ENCODE results near the gene MGRN1. TPM values are rescaled to one million over a fixed set of nuclear protein-coding genes. Genes with fewer than 3 reads are reported as not detected.
A peak's percentile ranks its signal among the peaks of the same experiment; 100 is the strongest.

Gene MGRN1
- 10 to 100 TPM; 63.1 to 76.8 (median 72.2) TPM for total RNA-seq
- total RNA-seq (2013): 30.3 TPM
- 31.3 to 64.2 (median 44.7) reads per million in 29 experiments for total RNA-seq

DNA sequence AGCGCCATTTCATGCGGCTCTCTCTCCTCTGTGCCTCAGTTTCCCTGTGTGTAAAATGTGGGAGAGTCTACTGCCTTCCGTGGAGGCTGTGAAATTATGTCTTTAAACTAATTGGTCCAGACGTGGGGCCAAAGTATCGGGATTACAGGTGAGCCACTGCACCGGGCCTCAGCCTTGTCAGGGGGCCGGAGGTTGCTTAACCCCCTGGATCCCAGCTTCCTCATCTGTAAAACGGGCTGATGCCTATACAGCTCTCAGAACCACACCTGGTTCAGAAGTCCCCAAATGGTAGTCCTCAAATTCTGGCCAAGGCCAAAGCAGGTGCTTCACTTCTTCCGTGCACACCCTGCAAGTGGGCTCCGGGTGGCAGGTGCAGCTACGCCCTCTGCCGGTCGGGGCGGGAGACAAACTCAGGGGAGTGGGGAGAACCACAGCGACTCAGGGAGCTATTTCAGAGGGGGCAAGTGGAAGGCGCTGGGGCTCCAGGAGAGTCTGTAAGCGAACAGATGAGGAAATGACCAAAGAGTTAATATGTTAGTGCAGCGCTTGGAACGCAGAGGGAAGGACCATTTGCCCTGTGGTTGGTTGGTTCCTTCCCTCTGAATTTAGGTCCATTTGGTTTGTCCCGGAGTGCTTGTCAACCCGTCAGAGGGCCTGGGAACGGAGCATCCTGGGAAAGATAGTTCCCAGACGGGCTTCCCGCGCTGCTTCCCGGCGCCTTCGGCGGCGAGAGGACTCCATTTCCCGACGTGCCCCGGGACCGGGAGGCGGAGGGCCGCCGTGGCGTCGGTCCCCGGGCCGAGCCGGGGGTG lies at the start of gene MGRN1:
Gene MGRN1 (plus strand): TSS at position 812 of the 812 bp plus-strand sequence. CDS start 135 bp downstream, outside the sequence.
- Histone ChIP-seq H3K4me1 (ENCODE audit: control insufficient read depth in 1 of 2, extremely low read depth in 1 of 2, insufficient read depth in 2 of 2, low read length in 2 of 2) (peaks cover 7 to 32% of the 10 kb centered on the region in 2 experiments), H3K36me3 (ENCODE audit: control insufficient read depth in 2 of 2, extremely low read depth in 1 of 2, insufficient read depth in 1 of 2, low read length in 1 of 2) (peaks cover 0 to 6% of the 10 kb centered on the region in 2 donors), H3K4me3 (ENCODE audit: control insufficient read depth in 1 of 2, extremely low read depth in 1 of 2, low read length in 1 of 2) (peak within 1 kb of the TSS; percentile 65 to 82), H3K27ac (ENCODE audit: low read length) (peak within 1 kb of the TSS; percentile 91), H3K9me3 (no peaks in the 10 kb centered on the region), H3K27me3 (replicated peaks in 1 of 2; ENCODE audit: control insufficient read depth in 2 of 2, extremely low read depth in 1 of 2, insufficient read depth in 2 of 2, low read length in 1 of 2) (no peaks in the 10 kb centered on the region)
- POLR2A ChIA-PET: interaction anchor here in 1 of 2 donors (1.6 kb wide), 1 partner anchor 8 kb away, joined by 14 read pairs; no protein-coding TSS in a partner anchor
- ATAC-seq (replicated peaks in 1 of 4) (peak; percentile 94 to 98 (median 96)), DNase-seq (peak; percentile 84 to 94 (median 89))
- H3K27ac Mint-ChIP-seq: peak within 1 kb of the TSS; percentile 98
- CTCF ChIA-PET: interaction anchor here (0.6 to 1.5 kb wide), 13 partner anchors 8 to 474 kb away, joined by 3 to 22 read pairs (median 4); partner anchors contain the start of genes ANKS3 (in 1 of the 2) and DNAAF8 (in 1 of the 2)
- WGBS (ENCODE audit: insufficient coverage): 13% methylated on average over 42 of the region's 42 CpGs
- no peaks in the 10 kb centered on the region for H3K27me3 Mint-ChIP-seq
- H3K9me3 Mint-ChIP-seq: no peaks in the 10 kb centered on the region
- H3K4me3 Mint-ChIP-seq: peak within 1 kb of the TSS; percentile 89 to 97 (median 92)
- peaks cover 30 to 42% (median 36%) of the 10 kb centered on the region in 3 donors for H3K4me1 Mint-ChIP-seq
- no peaks in the 10 kb centered on the region for H3K36me3 Mint-ChIP-seq

DNA sequence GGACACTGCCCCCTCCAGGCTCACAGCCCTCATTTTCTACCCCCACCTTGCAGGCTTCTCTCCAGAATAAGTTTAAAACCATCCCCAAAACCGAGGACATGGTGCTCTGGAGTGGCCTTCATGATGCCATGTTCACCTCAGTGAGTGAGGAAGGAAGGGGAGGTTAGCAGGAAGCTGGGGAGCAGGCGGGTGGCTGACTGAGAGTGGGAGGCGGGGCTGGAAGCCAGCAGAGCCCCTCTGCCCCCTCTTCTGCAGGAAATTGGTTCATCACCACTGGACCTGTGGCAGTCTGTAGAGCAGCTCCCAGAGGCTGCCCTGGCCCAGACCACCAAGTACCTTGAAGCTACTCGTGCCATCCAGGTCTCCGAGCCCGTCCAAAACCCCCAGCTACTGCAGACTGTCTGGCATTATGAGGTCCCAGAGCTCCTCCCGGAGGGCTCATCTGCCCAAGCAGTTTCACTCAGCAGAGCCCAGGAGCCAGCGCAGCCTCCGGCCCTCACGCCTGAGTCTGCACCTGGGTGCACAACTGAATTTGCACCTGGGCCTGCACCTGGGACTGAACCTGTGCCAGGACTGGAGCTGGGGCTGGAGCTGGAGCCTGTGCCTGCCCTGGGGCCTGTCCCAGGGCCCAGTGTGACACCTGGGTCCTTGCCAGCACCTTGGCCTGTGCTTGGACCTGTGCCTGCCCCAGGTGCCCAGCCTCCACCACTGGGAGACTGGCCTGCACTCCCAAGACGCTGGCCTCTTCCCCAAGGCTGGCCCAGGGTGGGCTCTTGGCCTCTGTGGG lies 49.5 kb upstream of the MGRN1 start:
- Mint-ChIP-seq H3K27ac (no peak overlapping the region), H3K27me3 (no peaks in the 10 kb centered on the region), H3K9me3 (no peaks in the 10 kb centered on the region), H3K36me3 (no peaks in the 10 kb centered on the region), H3K4me3 (no peak overlapping the region), H3K4me1 (no peaks in the 10 kb centered on the region)
- POLR2A ChIA-PET: interaction anchor here in 1 of 2 donors (0.6 kb wide), 1 partner anchor 202 kb away, joined by 3 read pairs; no protein-coding TSS in a partner anchor
- DNase-seq: no peak
- peak in 3 of 4 experiments; percentile 12 to 32 (median 24) for ATAC-seq (replicated peaks in 1 of 4)
- H3K27ac ChIP-seq (ENCODE audit: low read length): no peak overlapping the region
- no peak overlapping the region for H3K4me3 ChIP-seq (ENCODE audit: control insufficient read depth in 1 of 2, extremely low read depth in 1 of 2, low read length in 1 of 2)
- no peaks in the 10 kb centered on the region for H3K36me3 ChIP-seq (ENCODE audit: control insufficient read depth in 2 of 2, extremely low read depth in 1 of 2, insufficient read depth in 1 of 2, low read length in 1 of 2)
- CTCF ChIA-PET: no interaction called here
- H3K4me1 ChIP-seq (ENCODE audit: control insufficient read depth in 1 of 2, extremely low read depth in 1 of 2, insufficient read depth in 2 of 2, low read length in 2 of 2): peaks cover 0 to 7% of the 10 kb centered on the region in 2 experiments
- H3K27me3 ChIP-seq (replicated peaks in 1 of 2; ENCODE audit: control insufficient read depth in 2 of 2, extremely low read depth in 1 of 2, insufficient read depth in 2 of 2, low read length in 1 of 2): peaks cover 0 to 15% of the 10 kb centered on the region in 2 experiments
- WGBS (ENCODE audit: insufficient coverage): 69% methylated on average over 9 of the region's 11 CpGs
- H3K9me3 ChIP-seq: no peaks in the 10 kb centered on the region

DNA sequence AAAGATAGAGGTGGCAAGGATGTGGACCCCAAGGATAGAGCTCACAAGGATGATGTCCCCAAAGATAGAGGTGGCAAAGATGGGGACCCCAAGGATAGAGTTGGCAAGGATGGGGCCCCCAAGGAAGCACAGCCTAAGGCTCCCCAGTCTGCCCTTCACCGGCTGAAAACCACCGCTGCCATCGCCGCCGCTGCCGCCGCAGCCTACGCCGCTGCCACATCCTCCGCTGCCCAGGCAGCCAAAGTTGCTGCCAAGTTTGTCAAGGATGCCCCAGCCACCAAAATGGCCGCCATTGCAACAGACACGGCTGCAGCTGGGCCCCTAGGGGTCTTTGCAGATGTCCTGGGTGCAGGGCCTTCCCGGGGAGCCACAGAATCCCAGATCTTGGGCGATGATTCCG lies 48.6 kb upstream of the MGRN1 start:
- ATAC-seq (replicated peaks in 1 of 4) (no peak), DNase-seq (no peak)
- H3K4me1 ChIP-seq (ENCODE audit: control insufficient read depth in 1 of 2, extremely low read depth in 1 of 2, insufficient read depth in 2 of 2, low read length in 2 of 2): peaks cover 0 to 7% of the 10 kb centered on the region in 2 experiments
- no peaks in the 10 kb centered on the region for H3K9me3 ChIP-seq
- WGBS (ENCODE audit: insufficient coverage): 88% methylated on average over 15 of the region's 15 CpGs
- Mint-ChIP-seq H3K4me3 (no peak overlapping the region), H3K9me3 (no peaks in the 10 kb centered on the region), H3K36me3 (no peaks in the 10 kb centered on the region), H3K27ac (no peak overlapping the region), H3K4me1 (no peaks in the 10 kb centered on the region), H3K27me3 (no peaks in the 10 kb centered on the region)
- peaks cover 0 to 15% of the 10 kb centered on the region in 2 experiments for H3K27me3 ChIP-seq (replicated peaks in 1 of 2; ENCODE audit: control insufficient read depth in 2 of 2, extremely low read depth in 1 of 2, insufficient read depth in 2 of 2, low read length in 1 of 2)
- no peak overlapping the region for H3K4me3 ChIP-seq (ENCODE audit: control insufficient read depth in 1 of 2, extremely low read depth in 1 of 2, low read length in 1 of 2)
- CTCF ChIA-PET: no interaction called here
- no peak overlapping the region for H3K27ac ChIP-seq (ENCODE audit: low read length)
- POLR2A ChIA-PET: interaction anchor here in 1 of 2 donors (0.6 kb wide), 1 partner anchor 203 kb away, joined by 3 read pairs; no protein-coding TSS in a partner anchor
- no peaks in the 10 kb centered on the region for H3K36me3 ChIP-seq (ENCODE audit: control insufficient read depth in 2 of 2, extremely low read depth in 1 of 2, insufficient read depth in 1 of 2, low read length in 1 of 2)

DNA sequence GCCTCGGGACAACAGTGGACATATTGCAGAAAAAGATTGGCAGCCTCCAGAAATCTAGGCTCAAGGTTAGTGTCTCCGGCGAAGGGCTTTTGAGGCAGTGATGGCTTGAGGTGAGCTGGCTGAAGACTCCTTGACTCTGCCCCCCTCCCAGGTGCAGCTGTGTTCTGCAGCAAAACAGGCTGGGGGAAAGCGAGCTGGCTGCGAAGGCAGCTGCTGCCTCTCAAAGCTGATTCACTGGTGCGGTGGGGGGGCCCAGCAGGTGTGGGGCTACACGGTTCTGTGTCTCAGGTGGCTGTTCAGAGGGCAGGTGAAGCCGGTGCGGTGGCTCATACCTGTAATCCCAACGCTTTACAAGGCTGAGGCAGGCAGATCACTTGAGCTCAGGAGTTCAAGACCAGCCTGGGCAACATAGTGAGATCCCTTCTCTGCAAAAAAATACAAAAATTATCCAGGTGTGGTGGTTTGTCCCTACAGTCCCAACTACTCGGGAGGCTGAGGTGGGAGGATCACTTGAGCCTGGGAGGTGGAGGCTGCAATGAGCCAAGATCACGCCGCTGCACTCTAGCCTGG lies 45.6 kb upstream of the MGRN1 start:
- Mint-ChIP-seq H3K4me3 (no peak overlapping the region), H3K27me3 (no peaks in the 10 kb centered on the region), H3K27ac (no peak overlapping the region), H3K36me3 (no peaks in the 10 kb centered on the region), H3K9me3 (no peaks in the 10 kb centered on the region), H3K4me1 (no peaks in the 10 kb centered on the region)
- CTCF ChIA-PET: interaction anchor here in 1 of 2 donors (0.6 kb wide), 1 partner anchor 247 kb away, joined by 4 read pairs; no protein-coding TSS in a partner anchor
- 78% methylated on average over 8 of the region's 13 CpGs for WGBS (ENCODE audit: insufficient coverage)
- H3K27me3 ChIP-seq (replicated peaks in 1 of 2; ENCODE audit: control insufficient read depth in 2 of 2, extremely low read depth in 1 of 2, insufficient read depth in 2 of 2, low read length in 1 of 2): peaks cover 0 to 15% of the 10 kb centered on the region in 2 experiments
- H3K36me3 ChIP-seq (ENCODE audit: control insufficient read depth in 2 of 2, extremely low read depth in 1 of 2, insufficient read depth in 1 of 2, low read length in 1 of 2): no peaks in the 10 kb centered on the region
- POLR2A ChIA-PET: no interaction called here
- ATAC-seq (replicated peaks in 1 of 4) (no peak), DNase-seq (no peak)
- H3K9me3 ChIP-seq: no peaks in the 10 kb centered on the region
- H3K27ac ChIP-seq (ENCODE audit: low read length): no peak overlapping the region
- peaks cover 0 to 7% of the 10 kb centered on the region in 2 experiments for H3K4me1 ChIP-seq (ENCODE audit: control insufficient read depth in 1 of 2, extremely low read depth in 1 of 2, insufficient read depth in 2 of 2, low read length in 2 of 2)
- H3K4me3 ChIP-seq (ENCODE audit: control insufficient read depth in 1 of 2, extremely low read depth in 1 of 2, low read length in 1 of 2): no peak overlapping the region

DNA sequence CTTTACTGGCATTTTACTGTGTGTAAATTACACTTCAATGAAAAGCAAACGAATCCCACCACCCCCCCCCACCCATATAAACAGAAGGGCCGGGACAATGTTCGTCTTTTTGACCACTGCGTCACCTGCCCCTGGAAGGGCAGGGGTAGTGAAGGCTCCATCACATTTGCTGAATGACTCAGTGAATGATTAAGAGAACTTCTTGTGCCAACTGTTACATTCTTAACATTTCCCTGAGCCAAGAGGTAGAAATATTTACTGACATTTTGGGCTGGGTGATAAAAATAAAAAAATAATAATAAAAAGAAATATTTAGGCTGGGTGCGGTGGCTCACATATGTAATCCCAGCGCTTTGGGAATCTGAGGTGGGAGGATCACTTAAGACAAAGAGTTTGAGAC lies 44.4 kb upstream of the MGRN1 start:
- DNase-seq (no peak), ATAC-seq (replicated peaks in 1 of 4) (no peak)
- WGBS (ENCODE audit: insufficient coverage): no CpG with 5 or more reads among the region's 6 CpGs
- Histone ChIP-seq H3K36me3 (ENCODE audit: control insufficient read depth in 2 of 2, extremely low read depth in 1 of 2, insufficient read depth in 1 of 2, low read length in 1 of 2) (no peaks in the 10 kb centered on the region), H3K27me3 (replicated peaks in 1 of 2; ENCODE audit: control insufficient read depth in 2 of 2, extremely low read depth in 1 of 2, insufficient read depth in 2 of 2, low read length in 1 of 2) (peaks cover 0 to 6% of the 10 kb centered on the region in 2 experiments), H3K9me3 (no peaks in the 10 kb centered on the region), H3K4me3 (ENCODE audit: control insufficient read depth in 1 of 2, extremely low read depth in 1 of 2, low read length in 1 of 2) (no peak overlapping the region), H3K27ac (ENCODE audit: low read length) (no peak overlapping the region), H3K4me1 (ENCODE audit: control insufficient read depth in 1 of 2, extremely low read depth in 1 of 2, insufficient read depth in 2 of 2, low read length in 2 of 2) (peaks cover 0 to 3% of the 10 kb centered on the region in 2 experiments)
- Mint-ChIP-seq H3K4me3 (no peak overlapping the region), H3K36me3 (no peaks in the 10 kb centered on the region), H3K4me1 (no peaks in the 10 kb centered on the region), H3K27ac (no peak overlapping the region), H3K27me3 (no peaks in the 10 kb centered on the region), H3K9me3 (no peaks in the 10 kb centered on the region)
- ChIA-PET POLR2A (no interaction called here), CTCF (no interaction called here)

DNA sequence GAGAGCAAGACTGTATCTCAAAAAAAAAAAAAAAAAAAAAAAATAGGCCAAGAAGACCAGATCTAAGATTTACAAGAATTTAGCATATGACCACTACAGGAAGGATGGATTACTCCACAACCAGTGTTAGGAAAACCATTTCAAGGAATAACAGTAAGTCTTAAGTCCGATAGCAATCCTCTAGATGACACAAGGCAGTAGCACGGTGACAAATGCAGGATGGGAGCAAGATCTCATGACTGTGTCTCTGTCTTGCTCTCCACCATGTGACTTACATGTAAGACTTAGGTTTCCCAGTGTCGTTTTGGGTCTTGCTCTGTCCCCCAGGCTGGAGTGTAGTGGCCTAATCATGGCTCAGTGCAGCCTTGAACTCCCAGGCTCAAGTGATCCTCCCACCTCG lies 40.7 kb upstream of the MGRN1 start:
- Histone ChIP-seq H3K4me1 (ENCODE audit: control insufficient read depth in 1 of 2, extremely low read depth in 1 of 2, insufficient read depth in 2 of 2, low read length in 2 of 2) (peaks cover 0 to 6% of the 10 kb centered on the region in 2 experiments), H3K27me3 (replicated peaks in 1 of 2; ENCODE audit: control insufficient read depth in 2 of 2, extremely low read depth in 1 of 2, insufficient read depth in 2 of 2, low read length in 1 of 2) (peaks cover 0 to 24% of the 10 kb centered on the region in 2 experiments), H3K9me3 (no peaks in the 10 kb centered on the region), H3K36me3 (ENCODE audit: control insufficient read depth in 2 of 2, extremely low read depth in 1 of 2, insufficient read depth in 1 of 2, low read length in 1 of 2) (no peaks in the 10 kb centered on the region), H3K27ac (ENCODE audit: low read length) (no peak overlapping the region), H3K4me3 (ENCODE audit: control insufficient read depth in 1 of 2, extremely low read depth in 1 of 2, low read length in 1 of 2) (no peak overlapping the region)
- WGBS (ENCODE audit: insufficient coverage): 100% methylated on average over 2 of the region's 4 CpGs
- no peaks in the 10 kb centered on the region for H3K36me3 Mint-ChIP-seq
- H3K27ac Mint-ChIP-seq: no peak overlapping the region
- ATAC-seq (replicated peaks in 1 of 4) (no peak), DNase-seq (no peak)
- ChIA-PET CTCF (no interaction called here), POLR2A (no interaction called here)
- no peaks in the 10 kb centered on the region for H3K9me3 Mint-ChIP-seq
- peaks cover 2 to 5% (median 2%) of the 10 kb centered on the region in 3 donors for H3K4me1 Mint-ChIP-seq
- peaks cover 5 to 12% of the 10 kb centered on the region in 2 donors for H3K27me3 Mint-ChIP-seq
- no peak overlapping the region for H3K4me3 Mint-ChIP-seq
